ENCODE measurements around the gene MED25. TPM values are rescaled to one million over a fixed set of nuclear protein-coding genes. Genes with fewer than 3 reads are reported as not detected.

Gene MED25
- total and polyA plus RNA-seq, 9 of the 15 experiments (the other 6 are each of a cell fraction or from before 2014, with no cell fraction given) = 4.1 to 93.9 (median 19.3) TPM

- TF ChIP-seq NFIC (IDR thresholded peaks at IDR 0.05) = no peak; the same call in 1 of the 2 replicates
- TF ChIP-seq ARID1B (IDR thresholded peaks at IDR 0.05) = no peak; the same call in 1 of the 2 replicates
- TF ChIP-seq CBFA2T2 (conservative IDR thresholded peaks at IDR 0.05) = no peak
- TF ChIP-seq SREBF2 (CRISPR knock-in tag; IDR thresholded peaks at IDR 0.05) = no peak
- no peak for TF ChIP-seq GATAD2B (IDR thresholded peaks at IDR 0.05; ENCODE audit: borderline replicate concordance)
- no peak for TF ChIP-seq ZNF316 (IDR thresholded peaks at IDR 0.05)
- TF ChIP-seq ZNF518B (CRISPR knock-in tag; IDR thresholded peaks at IDR 0.05) = no peak
- no peak for TF ChIP-seq FOXM1 (IDR thresholded peaks at IDR 0.05; ENCODE audit: low read depth)
- no peak for TF ChIP-seq FOXM1 (CRISPR knock-in tag; IDR thresholded peaks at IDR 0.05; ENCODE audit: low read depth)
- no peak for TF ChIP-seq SRSF1 (IDR thresholded peaks at IDR 0.05; ENCODE audit: low read depth, low read length)
- no peak for TF ChIP-seq ZNF184 (CRISPR knock-in tag; IDR thresholded peaks at IDR 0.05)
- TF ChIP-seq HINFP (tag; conservative IDR thresholded peaks at IDR 0.05; ENCODE audit: low read depth) = no peak
- TF ChIP-seq SP2 (IDR thresholded peaks at IDR 0.05; ENCODE audit: extremely low read depth, low read depth, low read length, poor library complexity, severe bottlenecking) = peak; percentile 54
- TF ChIP-seq EP300 (IDR thresholded peaks at IDR 0.05; ENCODE audit: low read length) = no peak
- no peak for TF ChIP-seq SMAD1 (IDR thresholded peaks at IDR 0.05; ENCODE audit: low read depth, low read length, partially characterized antibody)
- 0 out of 2 replicates have a peak, but pooled peaks have one; percentile 46 for TF ChIP-seq RUNX1 (IDR thresholded peaks at IDR 0.05; ENCODE audit: low read depth)
- peak; percentile 54; the same call in 1 of the 2 replicates for TF ChIP-seq THAP12 (CRISPR knock-in tag; IDR thresholded peaks at IDR 0.05)
- TF ChIP-seq NFRKB (IDR thresholded peaks at IDR 0.05; ENCODE audit: low read depth) = no peak
- no peak for TF ChIP-seq COPS2 (conservative IDR thresholded peaks at IDR 0.05)
These were observed 51.6 kb downstream of the MED25 start (continued) for GRCh38 chr19:49869484-49870308.

Data from K562 (cell line).